ENCODE data around the gene SIPA1L3.

GRCh38 chr19:38084196-38084595, 177.2 kb downstream of the SIPA1L3 start:
- TF ChIP-seq CTCF (conservative IDR thresholded peaks at IDR 0.05; ENCODE audit: low read depth, low read length) (no peak), EZH2 (IDR thresholded peaks at IDR 0.05; ENCODE audit: borderline replicate concordance, low read depth, low read length, poor library complexity, severe bottlenecking) (no peak)

Measured in A673 (cell line).